Neural progenitor cell (in vitro differentiated cells): Measurements from ENCODE around the gene ARPC5.

Source experiments
- CTCF ChIP-seq: fragments of 200-600 bp; sonication (generic); IDR thresholded peaks from 2 replicates; pipeline ENCODE4 v1.5.1; 2017; ENCODE audit warnings: antibody characterized with exemption, mild to moderate bottlenecking
- EZH2phosphoT487 ChIP-seq: fragments of 200-600 bp; sonication (generic); IDR thresholded peaks from 2 replicates; pipeline ENCODE4 v1.6.1; 2017; ENCODE audit warnings: antibody characterized with exemption

- TF ChIP-seq CTCF (no peak), EZH2phosphoT487 (no peak)
Observed at GRCh38 chr1:183585038-183585437, 50.5 kb downstream of the ARPC5 start.
